MCF 10A (cell line): Measurements from ENCODE around the gene TAF10. TPM values are rescaled to one million over a fixed set of nuclear protein-coding genes. Genes with fewer than 3 reads are reported as not detected.

Source experiments
- BruUV-seq: library from RNA; stranded (reverse); fragments of 400-500 nt; replicated peaks from 2 replicates; lab custom pipeline; 2021; lab: Mats Ljungman, UMichigan
- CTCF ChIA-PET: fragments of 300-600 bp; sonication (Branson Sonifier 250); formaldehyde crosslinking; extraction: SDS; loops from one replicate; lab custom pipeline; 2021; ENCODE audit warnings: antibody characterized with exemption, inconsistent platforms; lab: Yijun Ruan, JAX
- POLR2A ChIA-PET: fragments of 300-600, 350-650 bp; sonication (Branson Sonifier 250); formaldehyde crosslinking; extraction: SDS; loops from one replicate; lab custom pipeline; 2020; ENCODE audit warnings: antibody characterized with exemption, inconsistent platforms; lab: Yijun Ruan, JAX
- DNase-seq: peaks from one replicate; pipeline ENCODE4 v3.0.0-alpha.2; 2018; ENCODE audit not compliant: unreplicated experiment
- H3K27ac Mint-ChIP-seq: one replicate; pipeline ENCODE4 v1.8.0; 2022; ENCODE audit warnings: mild to moderate bottlenecking, low read depth, mixed read lengths; ENCODE audit not compliant: unreplicated experiment
- H3K27me3 Mint-ChIP-seq: one replicate; pipeline ENCODE4 v1.8.0; 2022; ENCODE audit warnings: mixed read lengths; ENCODE audit not compliant: insufficient read depth, unreplicated experiment
- H3K36me3 Mint-ChIP-seq: one replicate; pipeline ENCODE4 v1.8.0; 2022; ENCODE audit warnings: mild to moderate bottlenecking, moderate library complexity, mixed read lengths; ENCODE audit not compliant: insufficient read depth, unreplicated experiment
- H3K4me1 Mint-ChIP-seq: one replicate; pipeline ENCODE4 v1.8.0; 2022; ENCODE audit warnings: mixed read lengths; ENCODE audit not compliant: insufficient read depth, unreplicated experiment
- H3K4me3 Mint-ChIP-seq: one replicate; pipeline ENCODE4 v1.8.0; 2022; ENCODE audit warnings: mild to moderate bottlenecking, moderate library complexity, mixed read lengths; ENCODE audit not compliant: unreplicated experiment
- H3K9me3 Mint-ChIP-seq: one replicate; pipeline ENCODE4 v1.8.0; 2022; ENCODE audit warnings: mixed read lengths; ENCODE audit not compliant: unreplicated experiment
- CTCF ChIP-seq: fragments of 200-600 bp; IDR thresholded peaks from one replicate; pipeline ENCODE4 v1.8.0; 2022; ENCODE audit warnings: antibody characterized with exemption, mild to moderate bottlenecking; ENCODE audit not compliant: unreplicated experiment
- intact Hi-C: fragments of 100-400 bp; cut with micrococcal nuclease; formaldehyde crosslinking; loops from 2 replicates; pipeline ENCODE4 v1.14.1; 2022
- total RNA-seq: library from RNA; stranded (reverse); gene quantifications from 2 replicates; pipeline ENCODE4 v1.2.3, GENCODE V29; 2022

TAF10 gene
- total RNA-seq, 1 experiment from 2014 or later = 157 TPM

- H3K27me3 Mint-ChIP-seq = peaks cover 19% of the 10 kb centered on the region
- H3K36me3 Mint-ChIP-seq = no peaks in the 10 kb centered on the region
- intact Hi-C loops = no loop called here
- H3K4me3 Mint-ChIP-seq = no peak overlapping the region
- no peak for TF ChIP-seq CTCF
- no TSS peak for BruUV-seq
- no peaks in the 10 kb centered on the region for H3K9me3 Mint-ChIP-seq
- no peak overlapping the region for H3K27ac Mint-ChIP-seq
- H3K4me1 Mint-ChIP-seq = no peaks in the 10 kb centered on the region
- DNase-seq = no peak
- ChIA-PET CTCF (interaction anchor here (1.1 to 1.2 kb wide), 2 partner anchors 26 to 294 kb away, joined by 3 to 4 read pairs; partner anchors contain the start of gene MRPL17), POLR2A (no interaction called here)
Measured at GRCh38 chr11:6656936-6657335, 44.9 kb upstream of the TAF10 start.

GRCh38 chr11:6656584-6656915 is 44.5 kb upstream of the TAF10 start:
- DNase-seq = no peak
- CTCF ChIA-PET = interaction anchor here (1.1 kb wide), 1 partner anchor 293 kb away, joined by 3 read pairs; no protein-coding TSS in a partner anchor
- Mint-ChIP-seq H3K4me3 (no peak overlapping the region), H3K36me3 (no peaks in the 10 kb centered on the region), H3K4me1 (no peaks in the 10 kb centered on the region), H3K9me3 (no peaks in the 10 kb centered on the region), H3K27me3 (peaks cover 19% of the 10 kb centered on the region), H3K27ac (no peak overlapping the region)
- POLR2A ChIA-PET = no interaction called here
- TF ChIP-seq CTCF = no peak
- no TSS peak for BruUV-seq
- intact Hi-C loops = no loop called here

- Mint-ChIP-seq H3K9me3 (no peaks in the 10 kb centered on the region), H3K4me1 (no peaks in the 10 kb centered on the region)
- intact Hi-C loops = no loop called here
Measured at GRCh38 chr11:6655790-6656583, 44.0 kb upstream of the TAF10 start, which contains the start of gene DCHS1. DCHS1 (minus strand) TSS chr11:6655809; CDS start chr11:6641613, 14,196 bp downstream.

More at GRCh38 chr11:6655790-6656583, 44.0 kb upstream of the TAF10 start, which contains the start of gene DCHS1:
- Mint-ChIP-seq H3K4me3 (no peak within 1 kb of the TSS), H3K36me3 (no peaks in the 10 kb centered on the region), H3K27ac (no peak within 1 kb of the TSS), H3K27me3 (peaks cover 19% of the 10 kb centered on the region)
- no TSS peak for BruUV-seq
- no peak for TF ChIP-seq CTCF
- CTCF ChIA-PET = no interaction called here
- POLR2A ChIA-PET = no interaction called here
- DNase-seq = no peak
